LNCAP (cell line): Measurements from ENCODE around the gene VGLL1.

ENCODE experiments used
- TF ChIP-seq, protein P1 (sequence below): fragments of 450-650 bp; IDR thresholded peaks from 2 replicates; pipeline ENCODE4 v1.5.1; 2017; ENCODE audit warnings: mild to moderate bottlenecking

VGLL1 gene

DNA sequence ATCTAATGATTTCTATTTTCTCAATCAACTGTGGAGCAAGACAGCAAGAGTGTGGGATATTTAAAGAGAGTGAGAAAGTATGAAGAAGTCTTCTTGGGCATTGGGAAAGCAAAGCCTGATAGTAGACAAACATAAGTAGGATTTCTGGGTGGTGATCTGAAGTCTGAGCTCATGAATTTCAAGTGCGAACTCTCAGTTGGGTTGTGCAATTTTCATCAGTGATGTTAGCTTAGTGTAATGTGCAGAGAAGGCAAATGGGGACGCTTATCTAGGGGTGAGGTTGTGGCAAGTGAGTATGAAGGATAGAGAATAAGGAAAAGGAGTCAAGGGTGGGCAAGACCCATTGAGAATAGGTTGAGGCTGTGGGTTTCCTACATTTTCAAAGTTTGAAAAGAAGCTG lies 23.7 kb downstream of the VGLL1 start:
- TF ChIP-seq, protein P1, sequence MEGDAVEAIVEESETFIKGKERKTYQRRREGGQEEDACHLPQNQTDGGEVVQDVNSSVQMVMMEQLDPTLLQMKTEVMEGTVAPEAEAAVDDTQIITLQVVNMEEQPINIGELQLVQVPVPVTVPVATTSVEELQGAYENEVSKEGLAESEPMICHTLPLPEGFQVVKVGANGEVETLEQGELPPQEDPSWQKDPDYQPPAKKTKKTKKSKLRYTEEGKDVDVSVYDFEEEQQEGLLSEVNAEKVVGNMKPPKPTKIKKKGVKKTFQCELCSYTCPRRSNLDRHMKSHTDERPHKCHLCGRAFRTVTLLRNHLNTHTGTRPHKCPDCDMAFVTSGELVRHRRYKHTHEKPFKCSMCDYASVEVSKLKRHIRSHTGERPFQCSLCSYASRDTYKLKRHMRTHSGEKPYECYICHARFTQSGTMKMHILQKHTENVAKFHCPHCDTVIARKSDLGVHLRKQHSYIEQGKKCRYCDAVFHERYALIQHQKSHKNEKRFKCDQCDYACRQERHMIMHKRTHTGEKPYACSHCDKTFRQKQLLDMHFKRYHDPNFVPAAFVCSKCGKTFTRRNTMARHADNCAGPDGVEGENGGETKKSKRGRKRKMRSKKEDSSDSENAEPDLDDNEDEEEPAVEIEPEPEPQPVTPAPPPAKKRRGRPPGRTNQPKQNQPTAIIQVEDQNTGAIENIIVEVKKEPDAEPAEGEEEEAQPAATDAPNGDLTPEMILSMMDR, result no peak

DNA sequence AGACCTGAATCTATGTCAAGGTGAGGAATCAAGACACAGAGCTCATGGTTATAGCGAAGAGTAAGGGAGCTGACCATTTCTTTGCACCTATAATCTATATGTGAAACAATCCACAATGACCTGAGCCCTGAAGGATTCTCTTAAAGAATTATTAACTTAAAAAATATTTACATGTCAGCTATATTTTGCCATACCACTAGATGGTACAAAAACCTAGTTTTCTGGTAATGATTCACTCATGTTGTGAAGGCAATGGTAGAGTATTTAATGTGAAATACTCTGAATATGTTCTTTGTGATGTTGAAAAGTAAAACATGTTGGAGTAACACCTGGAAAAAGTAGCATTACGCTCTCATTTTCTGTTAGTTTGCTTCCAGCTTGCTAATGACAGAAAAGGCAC lies 40.0 kb downstream of the VGLL1 start:
- TF ChIP-seq, protein P1, result no peak

DNA sequence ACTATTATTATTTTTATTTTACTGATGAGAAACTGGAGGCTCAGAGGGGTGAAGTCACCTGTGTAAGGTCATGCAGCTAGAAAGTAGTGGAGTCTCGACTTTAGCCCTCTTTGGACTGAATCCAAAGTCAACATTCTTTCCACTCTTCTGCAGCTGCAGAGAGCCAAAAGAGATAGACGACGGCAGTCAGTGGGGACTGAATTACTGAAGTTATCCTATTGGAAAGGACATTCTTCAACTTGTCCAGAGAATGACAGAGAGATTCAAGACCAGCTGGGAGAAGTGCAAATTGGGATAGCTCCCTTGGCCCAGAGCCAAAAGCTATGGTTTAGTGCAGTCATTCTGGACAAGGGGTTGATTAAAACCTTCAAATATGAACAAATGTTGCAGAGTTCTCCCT lies 42.5 kb downstream of the VGLL1 start:
- TF ChIP-seq, protein P1, result no peak

DNA sequence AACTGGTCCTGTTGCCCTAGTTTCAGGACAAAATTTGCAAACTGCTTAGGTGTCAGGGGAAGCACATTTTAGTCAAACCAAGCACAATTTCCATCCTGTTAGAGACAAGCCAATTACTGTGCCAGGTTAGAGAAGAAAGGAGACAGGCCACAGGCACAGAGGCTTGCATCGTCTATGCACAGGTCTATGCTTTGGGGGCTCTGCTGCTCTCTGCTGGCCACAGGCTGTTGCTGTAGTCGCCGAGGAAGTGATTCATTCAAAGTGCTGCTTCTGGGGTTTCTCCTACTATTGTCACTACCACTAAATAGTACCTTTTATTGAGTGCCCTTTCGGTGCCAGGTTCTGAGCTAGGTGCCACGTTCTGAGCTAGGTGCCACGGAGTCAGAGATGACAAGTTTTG lies 45.5 kb downstream of the VGLL1 start:
- TF ChIP-seq, protein P1, result peak; percentile 59

DNA sequence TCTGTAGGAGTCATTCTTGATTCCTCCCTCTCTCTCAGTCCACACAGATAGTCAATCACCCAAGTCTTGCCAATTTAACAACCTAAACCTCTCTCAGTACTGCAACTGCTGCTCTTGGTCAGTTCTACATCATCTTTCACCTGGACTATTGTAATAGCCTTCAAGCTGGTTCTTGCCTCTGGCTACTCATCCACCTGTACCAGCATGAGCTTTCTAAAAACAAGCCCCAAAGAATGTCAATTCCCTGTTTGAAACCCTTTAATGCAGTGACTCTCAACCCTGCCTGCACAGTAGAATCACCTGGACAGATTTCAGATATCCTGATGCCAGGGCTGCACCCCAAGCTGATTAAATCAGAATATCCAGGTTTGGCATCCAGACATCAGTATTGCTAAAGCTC lies 48.3 kb downstream of the VGLL1 start:
- TF ChIP-seq, protein P1, result no peak

DNA sequence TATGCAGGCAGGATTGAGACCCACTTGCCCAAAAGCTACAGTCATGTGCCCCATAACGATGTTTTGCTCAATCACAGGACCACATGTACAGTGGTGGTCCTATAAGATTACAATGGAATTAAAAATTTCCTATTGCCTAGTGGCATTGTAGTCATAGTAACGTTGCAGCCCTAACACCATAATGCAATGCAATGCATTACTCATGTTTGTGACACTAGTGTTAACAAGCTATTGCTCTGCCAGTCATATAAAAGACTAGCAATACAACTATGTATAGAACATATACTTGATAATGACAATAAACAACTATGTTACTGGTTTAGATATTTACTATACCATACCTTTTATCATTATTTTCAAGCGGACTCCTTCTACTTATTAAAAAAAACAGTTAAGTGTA lies 50.6 kb downstream of the VGLL1 start:
- TF ChIP-seq, protein P1, result no peak

DNA sequence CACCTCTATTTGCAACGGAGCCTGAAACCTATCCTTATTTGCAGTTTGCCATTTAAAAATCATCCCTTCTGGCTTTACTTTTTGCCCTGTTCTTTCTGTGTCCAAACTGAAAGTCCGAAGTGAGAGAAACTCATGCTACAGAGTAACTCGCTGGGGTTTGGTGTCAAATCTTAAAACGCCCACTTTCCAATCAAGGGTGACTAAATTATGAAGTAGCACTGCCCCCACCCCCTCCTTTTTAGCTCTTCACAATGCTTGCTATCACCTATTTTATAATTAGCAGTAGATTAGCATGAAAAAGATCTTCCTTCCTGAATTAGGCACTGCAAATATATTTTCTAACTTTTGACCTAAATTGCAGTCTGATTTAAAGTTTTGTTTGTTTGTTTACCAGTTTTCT lies 52.5 kb downstream of the VGLL1 start:
- TF ChIP-seq, protein P1, result no peak

DNA sequence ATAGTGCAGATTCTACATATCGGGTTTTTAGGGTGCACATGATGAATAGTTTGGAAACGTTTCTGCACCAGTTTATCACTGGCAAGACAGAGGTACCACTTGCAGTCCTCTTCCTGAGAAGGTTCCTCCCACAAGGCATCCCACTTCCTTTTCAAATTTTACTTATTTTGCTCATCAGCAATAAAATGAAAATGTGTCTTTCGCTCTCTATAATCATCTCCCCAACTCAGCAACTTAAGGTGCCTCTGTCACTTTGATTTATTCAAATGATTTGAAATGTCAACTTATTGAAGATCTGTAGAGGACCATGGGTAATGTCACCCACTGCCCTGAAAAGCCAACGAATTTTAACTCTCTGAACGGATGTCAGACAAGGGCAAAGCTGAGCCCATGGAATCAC lies 53.2 kb downstream of the VGLL1 start:
- TF ChIP-seq, protein P1, result no peak
